GM12878 (cell line): ENCODE results near the gene CRYBG3. TPM values are rescaled to one million over a fixed set of nuclear protein-coding genes. Genes with fewer than 3 reads are reported as not detected.

Experiments
- ATAC-seq: fragments of 200-7000 bp; cut with Tn5 transposase; 3 replicates; pipeline ENCODE4 v1.9.1; 2020; ENCODE audit warnings: mild to moderate bottlenecking, moderate library complexity
- BruUV-seq: library from RNA; stranded (reverse); fragments of 400-500 nt; replicated peaks from 2 replicates; lab custom pipeline; 2021; lab: Mats Ljungman, UMichigan
- CTCF ChIA-PET: fragments of 300-600 bp; sonication (Branson Sonifier 250); formaldehyde crosslinking; extraction: SDS; loops from one replicate; lab custom pipeline; 2021; ENCODE audit warnings: inconsistent platforms; lab: Yijun Ruan, JAX
- POLR2A ChIA-PET: fragments of 350-600 bp; formaldehyde crosslinking; extraction: SDS; loops from one replicate; lab custom pipeline; 2021; ENCODE audit warnings: inconsistent platforms; lab: Charles Lee
- RAD21 ChIA-PET: fragments of 300-600 bp; sonication (Branson Sonifier 250); formaldehyde crosslinking; loops from one replicate; lab custom pipeline; 2023; ENCODE audit warnings: antibody characterized with exemption; ENCODE audit not compliant: unreplicated experiment; lab: Charles Lee
- SMC1A ChIA-PET: fragments of 300-600 bp; sonication (Branson Sonifier 250); formaldehyde crosslinking; loops from one replicate; lab custom pipeline; 2023; ENCODE audit not compliant: unreplicated experiment, uncharacterized antibody; lab: Charles Lee
- DNase-seq: peaks from one replicate; pipeline ENCODE4 v3.0.0-alpha.2; 2011; ENCODE audit warnings: low read depth, low spot score
- FAIRE-seq: peaks from 3 replicates; lab custom pipeline; 2011; peaks lifted over from hg19 to GRCh38; lab: Jason Lieb, UNC
- H2AFZ ChIP-seq: 2 replicates; pipeline ENCODE4 v1.6.0; 2011; ENCODE audit warnings: low read depth, low read length, control low read depth; ENCODE audit not compliant: control insufficient read depth
- H3K27ac ChIP-seq: 2 replicates; pipeline ENCODE4 v1.5.1; 2011; ENCODE audit warnings: control low read depth; ENCODE audit not compliant: control insufficient read depth, insufficient read depth
- H3K27me3 ChIP-seq, 2 experiments: replicated peaks in 1 of 2; 2 replicates each; pipeline versions ENCODE4 v1.6.0 to v1.6.1; 2011; ENCODE audit warnings: low read length in 1 of 2; ENCODE audit not compliant: control insufficient read depth in 2 of 2, insufficient read depth in 2 of 2
- H3K36me3 ChIP-seq, 2 experiments: 2 replicates each; pipeline ENCODE4 v1.5.1; 2011; ENCODE audit warnings: low read length in 1 of 2; ENCODE audit not compliant: control insufficient read depth in 2 of 2, insufficient read depth in 2 of 2
- H3K4me1 ChIP-seq: 2 replicates; pipeline ENCODE4 v1.6.1; 2011; ENCODE audit warnings: mild to moderate bottlenecking, low read length, moderate library complexity, mixed read lengths; ENCODE audit not compliant: control insufficient read depth, insufficient read depth
- H3K4me2 ChIP-seq: 2 replicates; pipeline ENCODE4 v1.6.0; 2011; ENCODE audit warnings: control low read depth; ENCODE audit not compliant: control insufficient read depth, insufficient read depth
- H3K4me3 ChIP-seq: fragments of 200-600 bp; sonication (generic); 2 replicates; pipeline ENCODE4 v1.5.1; 2016
- H3K79me2 ChIP-seq: 2 replicates; pipeline ENCODE4 v1.6.0; 2011; ENCODE audit warnings: low read length; ENCODE audit not compliant: control insufficient read depth, insufficient read depth
- H3K9ac ChIP-seq: 2 replicates; pipeline ENCODE4 v1.8.0; 2011; ENCODE audit warnings: low read length, control low read depth, mixed read lengths; ENCODE audit not compliant: control insufficient read depth, insufficient read depth
- H3K9me3 ChIP-seq: replicated peaks from 3 replicates; pipeline ENCODE4 v1.5.1; 2011; ENCODE audit warnings: mild to moderate bottlenecking, low read length; ENCODE audit not compliant: control insufficient read depth, insufficient read depth
- H4K20me1 ChIP-seq: 2 replicates; pipeline ENCODE4 v1.6.0; 2011; ENCODE audit not compliant: control insufficient read depth, insufficient read depth
- CREB1 ChIP-seq: IDR thresholded peaks from 2 replicates; pipeline ENCODE4 v1.6.1; 2012; ENCODE audit warnings: low read depth, mild to moderate bottlenecking, inconsistent platforms
- CREM ChIP-seq: IDR thresholded peaks from 2 replicates; pipeline ENCODE4 v1.6.1; 2014; ENCODE audit warnings: antibody characterized with exemption, low read depth
- EGR1 ChIP-seq, 2 experiments: IDR thresholded peaks; 1 replicate in 1 of 2; 2 replicates in 1 of 2; pipeline ENCODE4 v1.6.1; 2011 to 2012; ENCODE audit warnings: low read depth in 2 of 2, low read length in 2 of 2, borderline replicate concordance in 1 of 2, mild to moderate bottlenecking in 1 of 2, moderate library complexity in 1 of 2
- FOXK2 ChIP-seq: fragments of 450-650 bp; IDR thresholded peaks from 2 replicates; pipeline ENCODE4 v1.6.1; 2017; ENCODE audit warnings: mild to moderate bottlenecking, moderate library complexity
- HDAC2 ChIP-seq: fragments of 200-600 bp; sonication (generic); IDR thresholded peaks from 2 replicates; pipeline ENCODE4 v1.6.1; 2017
- HSF1 ChIP-seq: fragments of 150-350 bp; IDR thresholded peaks from 2 replicates; pipeline ENCODE4 v1.6.1; 2014; ENCODE audit warnings: mild to moderate bottlenecking, low read depth, low read length
- JUND ChIP-seq: IDR thresholded peaks from 2 replicates; pipeline ENCODE4 v1.6.1; 2012; ENCODE audit warnings: low read depth, mild to moderate bottlenecking, low read length, improper control_type of control experiment, moderate library complexity
- NR2C1 ChIP-seq: fragments of 450-650 bp; IDR thresholded peaks from 2 replicates; pipeline ENCODE4 v1.6.1; 2017; ENCODE audit warnings: antibody characterized with exemption, mild to moderate bottlenecking, moderate library complexity
- NRF1 ChIP-seq: conservative IDR thresholded peaks from 2 replicates; pipeline ENCODE4 v1.6.1; 2011; ENCODE audit warnings: mild to moderate bottlenecking, low read depth, low read length, improper control_type of control experiment
- PAX8 ChIP-seq: fragments of 450-650 bp; IDR thresholded peaks from 2 replicates; pipeline ENCODE4 v1.6.1; 2017; ENCODE audit warnings: mild to moderate bottlenecking, moderate library complexity
- POU2F2 ChIP-seq: IDR thresholded peaks from 3 replicates; pipeline ENCODE4 v1.6.1; 2011; ENCODE audit warnings: low read depth, mild to moderate bottlenecking, low read length, borderline replicate concordance
- RELA ChIP-seq: fragments of 450-650 bp; IDR thresholded peaks from 2 replicates; pipeline ENCODE4 v1.8.0; 2014; ENCODE audit warnings: borderline replicate concordance; ENCODE audit not compliant: partially characterized antibody
- SMARCA5 ChIP-seq: fragments of 450-650 bp; IDR thresholded peaks from 2 replicates; pipeline ENCODE4 v1.6.1; 2017; ENCODE audit warnings: mild to moderate bottlenecking
- STAT1 ChIP-seq: fragments of 450-650 bp; conservative IDR thresholded peaks from 2 replicates; pipeline ENCODE4 v1.6.1; 2014; ENCODE audit warnings: antibody characterized with exemption, mild to moderate bottlenecking
- TCF12 ChIP-seq: IDR thresholded peaks from 2 replicates; pipeline ENCODE4 v1.6.1; 2011; ENCODE audit warnings: low read depth, mild to moderate bottlenecking, low read length
- WGBS: methylation state at CpG from one replicate; pipeline ENCODE4 v1.1.6; 2016; ENCODE audit warnings: low lambda C conversion rate; ENCODE audit not compliant: insufficient replicate concordance, insufficient coverage; ENCODE audit errors: missing lambda C conversion rate; 5-methylcytosine and 5-hydroxymethylcytosine counted together
- in situ Hi-C: fragments of 300-500 bp; cut with MboI; formaldehyde crosslinking; loops from 9 replicates; pipeline ENCODE4 v1.14.3; 2018; ENCODE audit warnings: mixed read lengths
- intact Hi-C: fragments of 100-400 bp; cut with micrococcal nuclease; formaldehyde crosslinking; loops from one replicate; pipeline ENCODE4 v1.14.2; 2022; ENCODE audit not compliant: unreplicated experiment
- polyA plus RNA-seq, 11 experiments: library from polyadenylated mRNA; depleted of rRNA in 4 of 11; unstranded in 6 of 11; stranded (reverse) in 5 of 11; fragments of >200 nt; fragmentation: Nextera tagmentation in 4 of 11; fragmentation: Illumina TruSeq in 1 of 11; extraction: Ambion mirVana in 4 of 11; extraction: Trizol in 1 of 11; gene quantifications; 1 replicate in 1 of 11; 2 replicates in 10 of 11; pipeline versions ENCODE4 v1.2.1 to v1.2.3, GENCODE V29; 2011 to 2016; ENCODE audit warnings: inconsistent platforms in 2 of 11, missing spikeins in 2 of 11, low read depth in 1 of 11
- total RNA-seq, 4 experiments: library from RNA; depleted of rRNA in 3 of 4; stranded (reverse); fragments of >200 nt in 3 of 4; fragmentation: Illumina TruSeq in 1 of 4; extraction: Trizol in 1 of 4; gene quantifications; 2 replicates each; pipeline versions ENCODE4 v1.2.1 to v1.2.3, GENCODE V29; 2013 to 2021

Gene CRYBG3
- total and polyA plus RNA-seq, 10 of the 15 experiments (the other 5 are each of a cell fraction or from before 2014, with no cell fraction given) = 0.11 to 5.4 (median 1.6) TPM

- TF ChIP-seq STAT1 (no peak), SMARCA5 (no peak)
- TF ChIP-seq, all 136 proteins: peak for 0
Measured at GRCh38 chr3:97937205-97937604, 115.4 kb downstream of the CRYBG3 start (continued).

- H2AFZ ChIP-seq = no peak overlapping the region
- H3K4me1 ChIP-seq = no peaks in the 10 kb centered on the region
- H3K9me3 ChIP-seq = no peaks in the 10 kb centered on the region
- H3K27me3 ChIP-seq = no peaks in the 10 kb centered on the region
- DNase-seq (no peak), ATAC-seq (no peak), FAIRE-seq (no peak)
- RAD21 ChIA-PET = no interaction called here
- no peak for TF ChIP-seq NRF1
- no peak for TF ChIP-seq TCF12
- no peak for TF ChIP-seq EGR1 (IDR thresholded peaks at IDR 0.05; ENCODE audit: borderline replicate concordance in 1 of 2, low read depth in 2 of 2, low read length in 2 of 2)
- no peak for TF ChIP-seq CREM
- TF ChIP-seq PAX8 = no peak
- TF ChIP-seq JUND = no peak
- no peak for TF ChIP-seq NR2C1
- no peak for TF ChIP-seq CREB1
- no peak for TF ChIP-seq POU2F2
- no peak for TF ChIP-seq FOXK2
- no peak for TF ChIP-seq HDAC2
- TF ChIP-seq RELA = no peak
- TF ChIP-seq HSF1 = no peak
- H3K9ac ChIP-seq = no peak overlapping the region
- H3K79me2 ChIP-seq = no peaks in the 10 kb centered on the region
- BruUV-seq = no TSS peak
- intact Hi-C loops = no loop called here
- in situ Hi-C loops = no loop called here
- no peak overlapping the region for H3K4me3 ChIP-seq
- POLR2A ChIA-PET = no interaction called here
- H3K36me3 ChIP-seq = peaks cover 0 to 15% of the 10 kb centered on the region in 2 experiments; a peak in 2 of 4 replicates
- H4K20me1 ChIP-seq = no peaks in the 10 kb centered on the region
- no peak overlapping the region for H3K4me2 ChIP-seq
- WGBS = 100% methylated on average over 1 of the region's 1 CpG
- CTCF ChIA-PET = no interaction called here
- H3K27ac ChIP-seq = no peak overlapping the region
- SMC1A ChIA-PET = no interaction called here
Measured at GRCh38 chr3:97938444-97938843, 116.6 kb downstream of the CRYBG3 start.
